Stimulated activated CD8-positive, alpha-beta memory T cell treated with anti-CD3 and anti-CD28 coated beads, Interleukin-15, amount 100 ng/mL, for 4 hours (primary cell): Measurements from ENCODE around the gene ALDH8A1.

Experiments
- DNase-seq, 2 donors: peaks; one replicate each; pipeline ENCODE4 v3.0.0-alpha.2; 2020; ENCODE audit warnings: low read depth in 2 of 2

Gene ALDH8A1

DNA sequence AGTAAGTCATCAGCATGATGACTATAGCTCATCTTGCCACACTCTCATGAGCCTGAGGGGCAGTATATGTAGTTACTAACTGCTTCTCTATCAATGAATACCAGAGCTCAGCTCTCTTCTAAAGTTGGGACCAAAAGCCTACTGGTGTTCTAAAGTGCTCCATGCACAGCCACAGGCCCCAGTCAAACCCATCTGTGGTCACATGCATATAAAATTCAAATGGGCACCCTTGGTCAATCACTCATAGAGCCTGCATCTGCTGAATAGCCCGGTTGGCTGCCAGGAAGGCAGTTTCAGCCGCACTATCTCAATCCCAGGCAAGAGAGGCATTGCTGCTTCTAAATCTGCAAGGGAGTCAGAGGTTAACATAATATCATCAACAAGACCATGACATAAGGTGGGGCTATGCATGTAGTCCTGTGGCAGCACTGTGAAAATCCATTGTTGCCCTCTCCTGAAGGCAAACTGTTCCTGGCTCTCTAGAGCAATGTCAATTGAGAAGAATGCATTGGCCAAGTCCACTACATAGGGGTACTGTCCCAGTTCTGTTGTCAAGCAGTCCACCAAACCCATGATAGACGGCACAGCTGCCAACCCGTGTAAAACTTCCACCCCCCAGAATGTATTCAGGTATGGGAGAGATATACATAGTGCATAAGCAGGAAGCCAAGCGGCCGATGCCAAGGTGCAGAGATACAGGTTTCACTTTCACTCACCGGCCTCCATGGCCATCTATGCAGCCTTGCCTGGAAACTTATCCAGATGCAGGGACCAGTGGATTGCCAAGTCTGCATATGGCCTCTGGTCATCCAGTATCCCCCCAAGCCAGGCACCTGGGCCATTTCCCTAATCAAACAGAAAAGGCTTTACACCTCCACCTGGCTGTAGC lies 76.2 kb downstream of the ALDH8A1 start:
- no peak for DNase-seq

DNA sequence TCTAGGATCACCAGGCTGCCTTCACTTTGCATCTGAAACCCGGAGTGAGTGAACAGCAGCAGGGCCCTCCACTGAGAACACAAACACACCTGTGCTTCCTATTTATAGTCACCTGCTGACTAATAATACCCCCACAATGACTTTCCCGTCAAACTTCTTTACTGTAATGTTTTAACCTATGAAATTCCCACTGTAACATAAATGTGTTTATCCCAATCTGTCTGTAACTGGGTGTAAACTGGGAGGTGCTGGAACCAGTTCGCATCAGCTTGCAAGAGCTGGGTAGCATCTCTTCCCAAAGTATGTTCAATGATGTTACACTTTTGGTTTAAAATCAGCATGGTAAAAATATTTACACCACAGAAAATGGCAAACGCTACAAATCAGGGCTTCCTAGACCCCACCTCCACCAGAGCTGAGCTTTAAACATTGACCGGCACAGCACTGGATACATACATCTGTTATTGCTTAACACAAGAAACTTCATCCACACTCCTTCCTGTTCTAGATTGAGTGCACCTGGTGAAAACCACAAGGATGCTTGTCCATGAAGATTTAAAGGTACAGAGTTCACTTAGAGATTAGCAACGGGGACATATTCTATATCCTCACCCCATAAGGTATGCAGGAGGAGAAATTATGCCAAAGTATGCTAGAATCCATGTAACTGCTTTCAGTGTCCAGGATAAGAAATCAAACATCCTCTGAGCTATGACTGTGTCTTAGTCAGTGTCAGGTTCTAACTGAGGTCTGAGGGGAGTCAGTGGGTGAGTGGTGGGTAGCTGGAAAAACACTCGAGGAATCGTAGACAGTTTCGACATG lies 79.0 kb downstream of the ALDH8A1 start:
- DNase-seq, result no peak

DNA sequence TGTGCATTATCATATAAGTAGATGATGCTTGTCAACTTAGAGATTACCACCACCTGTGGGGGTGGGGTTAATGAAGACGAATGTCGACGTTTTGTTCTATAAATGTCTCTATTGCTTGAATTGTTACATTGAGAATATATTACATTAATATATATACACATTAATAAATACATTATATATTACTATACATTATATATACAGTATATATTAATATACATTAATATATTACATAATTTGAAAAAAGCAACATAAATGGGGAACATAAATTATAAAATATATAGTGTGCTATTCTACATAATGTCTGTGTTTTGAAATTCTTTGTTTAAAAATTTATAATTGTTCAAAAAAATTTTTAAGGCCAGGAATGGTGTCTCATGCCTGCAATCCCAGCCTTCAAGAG lies 81.1 kb downstream of the ALDH8A1 start:
- DNase-seq, result no peak
